ENCODE results near the gene SETD6.
A peak's percentile ranks its signal among the peaks of the same experiment; 100 is the strongest.

The SETD6 gene

DNA sequence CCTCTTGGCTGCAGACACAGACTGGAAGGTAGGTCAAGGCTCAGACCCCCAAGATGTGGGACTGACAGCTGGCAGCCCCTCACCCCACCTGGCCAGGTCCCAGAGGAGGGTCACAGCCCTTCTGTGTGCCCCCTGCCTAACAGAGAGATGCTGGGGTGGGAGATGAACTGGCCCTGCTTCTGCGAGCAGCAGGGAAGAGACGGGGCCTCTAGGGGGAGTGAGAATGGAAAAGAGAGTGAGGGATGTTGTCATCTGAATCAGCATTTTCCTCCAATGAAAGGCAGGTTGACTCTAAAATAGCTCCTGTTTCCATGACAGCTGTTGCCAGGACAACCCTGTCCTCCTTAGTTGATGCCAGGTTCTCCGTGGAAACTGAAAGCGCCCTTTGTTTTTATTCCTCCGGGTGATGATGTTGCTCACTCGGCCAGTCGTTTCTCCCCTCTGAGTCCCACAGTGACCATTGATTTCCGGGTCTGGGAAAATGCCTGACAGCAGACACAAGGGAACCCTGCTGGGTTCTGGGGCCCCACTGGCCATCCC, 20.3 kb upstream of the SETD6 start:
- peak; percentile 87 for DNase-seq

DNA sequence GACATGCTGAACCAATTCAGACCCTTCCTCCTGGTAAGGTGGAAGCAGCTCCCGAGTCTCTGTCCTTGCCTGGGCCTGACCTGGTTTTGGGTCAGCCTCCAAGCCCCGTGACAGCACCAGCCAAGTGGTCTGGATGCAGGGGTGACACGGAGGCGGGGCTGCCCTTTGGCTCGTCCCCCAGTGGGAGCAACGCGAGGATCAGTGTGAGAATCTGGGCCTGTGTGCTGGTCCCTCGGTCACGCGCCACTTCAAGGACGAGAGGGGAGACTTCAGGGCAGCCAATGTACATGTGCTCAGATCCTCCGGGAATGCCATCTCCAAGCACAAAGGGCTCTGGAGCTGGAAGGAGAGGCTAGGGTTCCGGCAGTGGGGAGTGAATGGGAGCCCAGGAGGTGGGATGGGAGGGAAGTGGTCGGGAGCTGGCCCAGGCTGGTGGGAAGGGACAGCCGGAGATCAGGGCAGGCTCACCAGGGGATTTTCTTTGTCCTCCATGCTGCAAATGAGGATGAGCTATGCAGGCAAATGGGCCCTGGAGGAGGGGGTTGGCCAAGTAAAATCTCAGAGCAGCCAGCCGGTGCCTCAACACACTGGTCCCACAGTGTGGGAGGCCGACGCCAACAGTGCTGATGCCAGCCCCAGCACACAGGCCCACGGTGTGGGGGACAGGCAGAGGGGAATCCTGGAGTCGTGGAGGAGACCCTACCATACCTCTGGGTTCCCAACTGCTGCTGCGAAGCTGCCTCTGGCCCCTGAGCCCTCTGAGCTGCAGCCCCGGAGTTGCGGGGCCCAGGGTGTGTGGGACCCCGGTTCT, 19.6 kb upstream of the SETD6 start:
- DNase-seq: no peak

DNA sequence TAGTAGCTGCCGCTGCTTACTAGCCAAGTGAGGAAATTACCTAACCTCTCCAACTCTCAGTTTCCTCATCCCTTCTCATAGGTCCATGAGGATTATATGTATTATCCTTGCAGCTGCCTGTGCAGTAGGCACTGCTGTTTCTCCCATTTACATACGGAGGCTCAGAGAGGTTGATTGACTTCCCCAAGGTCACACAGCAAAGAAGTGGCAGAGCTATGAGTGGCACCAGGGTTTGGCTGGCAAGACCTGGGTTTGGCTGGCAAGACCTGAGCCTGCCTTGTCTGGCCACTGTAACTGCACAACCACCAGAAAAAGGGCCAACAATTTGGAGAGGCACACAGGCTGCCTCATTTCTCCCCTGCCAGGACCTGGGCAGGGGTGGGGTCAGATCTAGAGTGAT, 17.8 kb upstream of the SETD6 start:
- DNase-seq: no peak

DNA sequence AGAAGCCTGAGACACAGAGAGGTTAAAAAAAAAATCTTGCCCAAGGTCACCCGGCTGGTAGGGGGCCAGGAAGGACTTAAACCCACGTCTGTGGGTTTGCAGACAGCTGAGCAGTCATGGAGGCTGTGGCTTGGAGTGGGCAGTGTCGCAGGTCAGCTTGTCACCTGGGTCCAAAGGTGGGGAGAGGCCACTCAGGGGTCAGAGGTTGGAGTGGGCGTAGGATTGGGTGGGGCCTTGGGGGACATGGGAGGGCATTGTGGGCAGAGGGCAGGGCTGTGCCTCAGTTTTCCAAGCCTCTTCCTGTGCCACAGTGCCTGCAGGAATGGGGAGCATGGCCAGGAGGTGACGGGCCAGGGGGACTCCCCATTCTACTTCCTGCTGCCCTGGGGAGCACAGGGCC, 17.4 kb upstream of the SETD6 start:
- DNase-seq: no peak

DNA sequence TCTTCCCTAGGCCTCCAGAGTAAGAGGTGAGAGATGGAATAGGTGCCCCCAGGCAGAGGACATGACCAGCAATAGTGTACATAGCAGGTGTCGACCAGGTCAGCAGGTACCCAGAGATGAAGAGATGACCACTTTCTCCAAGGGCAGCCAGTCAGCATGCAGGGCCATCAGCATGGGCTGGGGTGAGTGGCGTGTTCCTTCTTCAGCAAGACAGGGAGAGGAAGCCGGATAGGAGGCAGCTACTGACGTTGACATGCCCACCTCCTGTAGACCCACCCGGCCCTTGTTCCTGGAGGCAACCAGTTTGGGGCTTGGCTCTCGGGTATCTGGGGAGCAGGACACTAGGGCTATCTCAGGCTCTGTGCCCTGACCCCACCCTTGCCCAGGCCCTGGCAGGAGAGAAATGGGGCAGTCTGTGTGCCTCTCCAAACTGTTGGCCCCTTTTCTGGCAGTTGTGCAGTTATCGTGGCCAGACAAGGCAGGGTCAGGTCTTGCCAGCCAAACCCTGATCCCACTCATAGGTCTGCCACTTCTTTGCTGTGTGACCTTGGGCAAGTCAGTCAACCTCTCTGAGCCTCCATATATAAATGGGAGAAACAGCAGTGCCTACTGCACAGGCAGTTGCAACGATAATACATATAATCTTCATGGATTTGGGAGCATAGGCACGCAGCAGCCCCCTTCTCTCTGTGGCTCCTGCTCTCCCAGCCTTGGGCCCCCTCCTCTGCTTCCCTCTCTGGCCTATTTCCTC, 16.8 kb upstream of the SETD6 start:
- DNase-seq: no peak

DNA sequence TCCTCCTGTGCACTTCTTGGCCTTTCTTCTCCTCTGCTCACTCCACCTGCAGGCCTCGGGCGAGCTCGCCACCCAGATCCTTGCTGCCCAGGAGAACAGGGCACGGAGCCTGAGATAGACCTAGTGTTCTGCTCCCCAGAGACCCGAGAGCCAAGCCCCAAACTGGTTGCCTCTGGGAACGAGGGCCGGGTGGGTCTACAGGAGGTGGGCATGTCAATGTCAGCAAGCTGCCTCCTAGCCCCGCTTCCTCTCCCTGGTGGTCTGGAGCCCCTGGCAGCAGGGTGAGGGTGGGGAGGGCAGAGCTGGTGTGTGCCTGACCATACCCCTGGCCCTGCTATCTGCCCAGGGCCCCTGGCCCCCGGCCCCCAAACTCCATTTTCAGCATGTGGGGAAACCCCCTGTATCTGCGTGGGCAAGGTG, 16.2 kb upstream of the SETD6 start:
- no peak for DNase-seq

DNA sequence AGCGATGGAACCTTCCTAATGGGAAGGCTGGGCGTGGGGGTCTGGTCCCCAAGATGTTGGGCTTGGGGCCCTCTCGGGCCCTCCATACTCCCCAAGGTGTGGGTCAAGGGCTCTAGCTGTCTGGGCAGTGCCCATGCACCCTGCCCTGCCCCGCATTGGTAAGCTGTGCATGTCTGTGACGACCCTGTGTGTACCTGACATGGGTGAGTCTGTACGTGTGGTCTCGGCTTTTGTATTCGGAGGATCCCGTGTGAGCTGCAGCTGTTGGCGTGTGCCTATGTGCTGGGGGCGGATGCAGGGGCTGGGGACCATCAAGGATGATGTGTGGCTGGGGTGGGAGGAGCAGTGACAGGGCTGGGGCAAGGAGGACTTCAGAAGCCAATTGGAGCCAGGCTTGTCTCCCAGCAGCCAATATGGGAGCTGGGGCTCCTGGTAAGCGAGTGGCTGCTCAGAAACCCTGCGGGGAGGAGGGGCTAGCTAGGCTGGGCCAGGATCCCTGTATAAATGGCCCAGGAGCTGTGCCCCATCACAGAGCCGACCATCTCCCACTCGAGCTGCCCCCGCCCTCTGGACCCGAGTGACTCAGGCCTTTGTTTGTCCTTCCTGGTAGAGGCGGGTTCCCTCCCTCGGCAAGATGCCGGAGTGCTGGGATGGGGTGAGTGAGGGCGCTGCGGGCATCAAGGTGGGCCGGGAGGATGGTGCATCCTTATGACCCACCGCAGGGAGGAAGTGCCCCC, 15.5 kb upstream of the SETD6 start, which contains the start of gene NDRG4:
Gene NDRG4, plus strand, starts transcription at position 529 of the 737 bp plus-strand sequence. Its CDS starts 106 bp downstream, at position 635.
- peak; percentile 67 for DNase-seq

DNA sequence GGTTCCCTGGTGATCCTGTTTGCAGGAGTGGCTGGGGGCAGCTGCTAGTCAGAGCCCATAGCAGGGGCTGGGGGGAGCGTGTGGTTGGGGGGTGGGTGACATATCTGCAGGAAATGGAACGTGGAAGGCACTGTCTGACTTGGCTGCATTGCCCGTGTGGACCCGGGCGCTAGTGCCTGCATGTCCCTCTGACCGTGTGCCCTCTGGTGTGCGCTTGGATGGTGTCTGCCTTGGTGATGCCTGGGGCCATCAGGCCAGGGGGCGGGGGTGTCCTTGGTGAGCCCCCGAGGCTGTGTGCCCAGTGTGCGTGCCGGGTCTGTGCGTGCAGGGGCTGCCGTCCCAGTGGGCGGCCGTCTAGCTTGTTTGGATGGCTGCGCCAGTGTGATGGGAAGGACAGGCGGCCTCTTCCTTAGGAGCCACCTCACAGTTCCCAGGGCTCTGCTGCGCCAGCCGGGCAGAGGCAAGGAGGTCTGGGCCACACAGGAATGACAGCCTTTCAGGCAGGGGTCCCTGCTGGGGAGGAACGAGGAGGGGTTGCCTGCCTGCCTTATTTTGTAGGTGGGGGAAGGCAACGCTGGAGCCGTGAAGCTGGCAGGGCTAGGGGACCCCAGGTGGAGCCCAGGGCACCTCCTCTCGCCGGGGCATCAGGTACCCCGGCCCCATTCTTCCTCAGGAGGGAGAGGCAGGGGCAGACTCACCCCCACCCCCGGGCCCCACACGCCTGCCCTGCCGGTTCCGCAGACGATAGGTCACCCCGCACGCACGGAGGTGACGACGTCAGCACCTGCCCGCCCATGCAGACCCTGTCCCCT, 14.7 kb upstream of the SETD6 start:
- no peak for DNase-seq

DNA sequence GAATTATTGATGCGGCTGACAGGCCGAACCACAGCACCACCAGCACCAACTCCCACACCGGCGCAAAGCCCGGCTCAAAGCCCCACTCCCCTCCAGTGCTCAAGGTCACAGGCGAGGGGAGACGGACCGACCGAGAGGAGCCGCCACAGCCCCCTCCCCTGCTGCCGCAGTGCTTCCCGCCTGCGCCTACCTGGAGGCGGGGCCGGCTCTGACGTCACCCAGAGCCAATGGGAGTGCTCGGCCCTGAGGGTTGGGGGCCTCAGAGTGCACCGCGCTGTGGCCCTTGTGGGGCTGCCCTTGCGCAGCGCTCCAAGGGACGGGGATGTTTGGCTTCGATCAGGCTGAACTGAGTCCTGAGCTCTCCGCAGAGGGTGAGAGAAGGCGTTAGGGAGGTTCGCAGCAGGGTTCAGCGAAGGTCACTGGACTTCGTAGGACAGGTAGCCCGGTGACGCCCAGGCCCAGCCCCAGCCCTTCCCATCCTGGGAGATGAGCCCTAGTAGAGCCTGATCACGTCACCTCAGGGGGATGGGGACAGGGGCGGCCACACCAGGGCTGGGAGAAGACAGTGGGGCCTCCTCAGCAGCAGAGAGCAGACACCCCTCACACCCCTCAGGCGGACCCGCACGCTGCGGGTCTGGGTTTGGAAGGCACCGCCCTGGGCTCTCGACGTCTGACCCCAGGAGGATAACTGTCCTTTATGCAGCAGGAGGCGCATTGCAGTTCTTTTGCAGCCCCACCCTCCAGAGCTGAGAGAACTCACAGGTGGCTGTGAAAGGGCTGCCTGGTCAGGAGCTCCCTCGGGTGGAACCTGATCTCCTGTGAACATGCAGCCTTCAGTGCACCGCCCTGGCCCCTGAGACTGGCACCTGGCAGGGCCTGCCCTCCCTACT, 13.8 kb upstream of the SETD6 start:
- DNase-seq: peak; percentile 54

DNA sequence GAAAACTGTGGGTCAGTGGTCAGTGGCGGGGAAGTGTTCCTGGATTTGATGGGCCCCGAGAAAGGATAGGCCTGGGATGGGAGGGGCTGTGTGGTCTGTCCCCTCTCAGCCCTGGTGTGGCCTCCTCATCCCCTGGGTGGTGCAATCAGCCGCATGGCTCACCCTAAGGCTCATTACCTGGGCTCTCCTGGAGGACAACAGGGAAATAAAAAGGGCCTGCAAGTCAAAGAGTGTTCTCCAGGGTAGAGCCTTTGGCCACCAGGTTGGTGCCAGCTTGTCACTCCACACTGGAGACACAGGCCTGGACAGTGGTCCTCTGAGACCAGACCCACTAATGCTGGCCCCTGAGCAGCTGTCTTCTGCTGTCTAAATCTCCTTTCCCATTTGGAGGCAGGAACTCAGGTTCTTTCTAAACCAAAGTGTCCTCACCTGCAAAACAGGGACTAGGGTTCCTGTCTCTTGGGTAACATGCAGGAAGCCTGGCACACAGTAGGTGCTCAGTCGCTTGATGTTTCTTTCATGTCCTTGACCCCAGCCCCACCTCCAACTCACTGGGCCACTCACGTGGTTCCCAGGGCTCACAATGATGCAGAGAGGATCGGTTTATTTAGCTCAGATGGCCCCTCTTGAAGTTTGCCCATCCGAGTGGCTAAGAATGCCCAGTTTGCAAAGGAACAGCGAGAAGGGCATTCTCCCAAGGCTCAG, 12.9 kb upstream of the SETD6 start:
- no peak for DNase-seq

DNA sequence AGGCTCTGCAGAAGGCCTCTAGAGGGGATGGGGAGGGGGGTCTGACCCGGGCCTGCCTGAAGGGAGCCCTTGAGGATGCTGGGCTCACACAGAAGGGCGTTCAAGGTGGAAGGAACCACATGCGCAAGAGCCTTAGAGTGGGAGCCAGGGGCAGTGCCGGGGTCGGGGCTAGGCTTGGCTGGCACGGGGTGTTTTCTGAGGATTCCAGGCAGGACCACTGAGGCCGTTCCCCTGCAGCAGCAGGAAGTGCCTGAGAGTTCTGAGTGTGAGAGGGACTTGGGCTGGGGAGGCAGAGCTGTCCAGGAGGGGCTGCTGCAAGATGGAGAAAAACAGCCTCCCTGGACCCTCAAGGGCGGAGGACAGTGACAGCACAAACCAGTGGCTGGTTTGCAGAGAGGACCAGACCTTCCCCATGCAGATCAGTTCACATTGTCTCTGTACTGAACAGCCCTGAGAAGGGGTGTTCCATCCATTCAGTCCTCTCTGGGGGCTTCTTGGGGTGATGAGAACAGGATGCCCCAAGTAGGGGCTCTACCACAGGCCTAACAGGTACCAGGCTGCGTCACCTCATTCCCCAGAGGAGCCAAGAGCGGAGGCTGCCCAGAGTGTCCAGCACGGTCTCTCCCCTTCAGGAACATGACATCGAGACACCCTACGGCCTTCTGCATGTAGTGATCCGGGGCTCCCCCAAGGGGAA, 12.0 kb upstream of the SETD6 start:
- DNase-seq: no peak

DNA sequence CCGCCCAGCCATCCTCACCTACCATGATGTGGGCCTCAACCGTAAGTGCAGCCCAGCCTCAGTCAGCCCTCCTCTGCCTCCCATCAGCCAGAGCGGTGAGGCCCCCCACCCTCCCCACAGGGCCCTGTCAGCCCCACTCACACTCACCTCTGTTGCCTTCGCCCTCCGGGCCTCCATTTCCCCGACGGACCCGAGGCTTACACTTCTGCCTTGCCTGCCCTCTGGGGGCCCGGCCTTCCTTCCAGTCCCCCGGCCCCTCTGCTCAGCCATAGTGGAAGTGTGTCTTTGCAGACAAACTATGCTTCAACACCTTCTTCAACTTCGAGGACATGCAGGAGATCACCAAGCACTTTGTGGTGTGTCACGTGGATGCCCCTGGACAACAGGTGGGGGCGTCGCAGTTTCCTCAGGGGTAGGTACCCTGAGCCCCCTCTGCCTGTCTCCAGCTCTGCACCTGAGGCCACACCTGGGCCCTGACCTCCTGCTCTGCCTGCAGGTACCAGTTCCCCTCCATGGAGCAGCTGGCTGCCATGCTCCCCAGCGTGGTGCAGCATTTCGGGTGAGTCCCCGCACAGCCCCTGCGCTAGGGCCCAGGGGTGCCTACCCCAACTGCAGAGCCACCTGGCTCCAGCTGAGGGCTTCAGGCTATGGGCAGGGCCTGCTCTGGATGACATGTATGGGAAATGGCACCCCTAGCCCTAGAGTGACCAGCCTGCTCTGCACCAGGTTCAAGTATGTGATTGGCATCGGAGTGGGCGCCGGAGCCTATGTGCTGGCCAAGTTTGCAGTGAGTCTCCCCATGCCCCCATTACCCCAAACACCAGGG, 11.2 kb upstream of the SETD6 start:
- DNase-seq: no peak

DNA sequence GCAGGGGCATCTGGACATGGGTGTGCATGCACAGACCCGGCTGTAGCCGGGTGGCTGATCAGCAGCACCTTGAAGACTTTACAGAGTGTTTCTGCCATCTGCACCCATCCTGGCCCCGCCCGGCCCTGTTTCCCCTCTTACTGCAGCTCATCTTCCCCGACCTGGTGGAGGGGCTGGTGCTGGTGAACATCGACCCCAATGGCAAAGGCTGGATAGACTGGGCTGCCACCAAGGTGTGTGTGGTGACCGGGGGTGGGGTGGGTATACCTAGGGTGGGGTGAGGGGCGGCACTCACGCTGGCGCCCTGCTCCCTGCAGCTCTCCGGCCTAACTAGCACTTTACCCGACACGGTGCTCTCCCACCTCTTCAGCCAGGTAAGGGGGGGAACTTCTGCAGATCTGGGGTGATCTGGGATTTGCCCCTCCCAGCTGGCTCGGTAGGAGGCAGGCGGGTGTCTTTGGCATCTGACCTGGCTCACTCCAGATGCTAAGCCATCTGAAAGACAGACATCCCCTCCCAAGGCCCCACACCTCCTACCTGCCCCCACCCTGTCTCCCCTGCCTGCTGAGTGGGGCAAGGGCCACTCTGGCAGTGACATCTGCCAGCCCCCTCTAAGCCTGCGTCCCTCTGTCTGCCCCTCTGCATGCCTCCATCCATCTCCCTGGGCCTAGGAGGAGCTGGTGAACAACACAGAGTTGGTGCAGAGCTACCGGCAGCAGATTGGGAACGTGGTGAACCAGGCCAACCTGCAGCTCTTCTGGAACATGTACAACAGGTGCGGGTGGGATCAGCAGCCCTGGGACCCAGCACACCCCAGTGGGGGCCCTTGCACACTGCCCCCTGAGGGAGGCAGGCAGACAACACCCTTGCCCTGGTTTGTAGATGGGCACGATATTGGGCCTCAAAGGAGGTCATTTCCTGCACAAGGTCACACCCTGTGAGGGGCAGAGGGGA, 8.8 kb upstream of the SETD6 start:
- no peak for DNase-seq

DNA sequence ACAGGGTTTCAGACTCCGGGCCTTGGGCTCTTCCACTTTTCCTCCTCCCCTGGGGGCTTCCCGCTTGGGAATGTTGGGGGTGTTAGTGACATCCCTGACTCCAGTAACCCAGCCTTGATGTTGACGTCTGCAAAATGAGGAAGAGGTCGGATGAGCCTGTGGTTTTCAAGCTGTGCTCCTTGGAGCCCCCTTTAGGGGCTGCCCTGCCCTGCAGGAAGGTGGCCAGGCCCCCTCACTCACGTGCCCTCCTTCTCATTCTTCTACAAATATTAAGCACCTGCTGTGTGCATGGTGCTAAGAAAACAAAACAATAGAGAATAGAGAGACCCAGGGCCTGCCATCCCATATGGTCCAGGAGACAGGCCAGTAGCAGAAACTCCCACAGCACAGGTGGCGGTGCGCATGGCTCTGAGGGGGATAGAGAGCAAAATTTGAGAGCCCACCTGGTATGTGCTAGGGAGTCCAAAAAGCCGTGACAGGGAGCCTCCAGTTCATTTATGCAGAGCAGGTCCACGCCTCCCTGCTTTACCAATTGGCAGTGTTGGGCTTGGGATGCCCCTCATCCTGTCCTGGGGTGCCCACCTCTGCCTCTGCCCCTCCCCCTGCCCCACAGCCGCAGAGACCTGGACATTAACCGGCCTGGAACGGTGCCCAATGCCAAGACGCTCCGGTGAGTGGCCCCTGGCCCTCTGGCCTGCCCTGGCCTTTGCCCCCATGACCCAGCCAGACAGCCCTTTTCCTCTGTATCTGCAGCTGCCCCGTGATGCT, 7.9 kb upstream of the SETD6 start:
- no peak for DNase-seq

DNA sequence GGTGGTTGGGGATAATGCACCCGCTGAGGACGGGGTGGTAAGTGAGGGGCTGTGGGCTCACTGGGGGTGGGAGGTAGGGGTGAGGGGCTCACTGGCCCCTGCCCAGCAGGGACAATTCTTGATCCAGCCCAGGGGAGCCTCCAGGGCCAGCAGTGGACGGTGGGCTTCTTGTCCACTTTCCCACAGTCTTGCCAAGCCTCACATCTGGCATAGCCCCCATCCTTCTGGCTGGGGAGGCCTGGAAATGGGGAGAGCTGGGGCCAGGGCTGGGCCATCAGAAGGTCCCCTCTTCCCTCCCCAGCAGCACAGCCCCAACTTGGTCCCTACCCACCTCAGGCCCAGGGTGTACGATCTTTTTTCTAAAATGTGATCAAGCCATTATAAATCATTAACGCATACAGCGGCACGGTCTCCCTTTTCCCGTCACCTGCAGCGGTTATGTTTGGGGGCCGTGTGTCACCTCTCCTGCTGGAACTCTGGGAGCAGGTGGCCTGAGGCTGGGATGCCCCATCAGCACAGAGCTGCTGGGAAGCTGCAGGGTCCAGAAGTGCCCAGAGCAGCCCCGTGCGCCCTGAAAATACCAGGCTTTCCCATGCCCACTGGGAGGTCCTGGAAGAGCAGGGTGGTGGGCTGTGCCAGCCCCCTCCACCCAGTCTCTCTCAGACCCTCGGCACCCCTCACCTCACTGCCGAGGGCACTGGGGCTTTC, 7.2 kb upstream of the SETD6 start:
- no peak for DNase-seq

DNA sequence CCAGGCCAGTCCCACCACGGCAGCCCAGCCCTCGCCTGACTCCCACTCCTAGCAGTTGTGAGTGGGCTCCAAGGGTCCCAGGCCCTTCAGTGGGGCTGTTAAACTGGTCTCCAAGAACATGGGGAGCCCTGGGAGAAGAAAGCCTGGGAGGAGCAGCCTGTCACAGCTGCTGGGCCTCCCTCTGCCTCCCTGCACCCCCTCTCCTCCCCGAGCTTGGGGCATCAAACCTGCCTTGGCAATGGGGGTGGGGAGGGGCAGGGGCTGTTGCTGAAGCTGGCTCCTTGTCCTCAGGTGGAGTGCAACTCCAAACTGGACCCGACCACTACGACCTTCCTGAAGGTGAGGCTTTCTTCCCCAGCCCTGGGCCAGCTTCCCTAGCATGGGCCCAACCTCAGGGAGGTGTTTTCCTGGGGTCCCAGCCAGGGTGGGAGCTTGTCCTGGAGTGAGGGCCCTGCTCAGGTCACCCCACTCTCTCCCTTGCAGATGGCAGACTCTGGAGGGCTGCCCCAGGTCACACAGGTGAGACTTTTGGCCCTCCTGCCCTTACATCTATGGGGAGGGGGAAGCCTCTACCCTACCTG, 6.6 kb upstream of the SETD6 start:
- no peak for DNase-seq
